ENCODE data around the gene NUP54.

NUP54 gene

GRCh38 chr4:76147454-76148141, 599 bp downstream of the NUP54 start:
- peak overlapping the region; percentile 77 for H3K4me3 ChIP-seq (ENCODE audit: low read length)
- TF ChIP-seq, protein P1, sequence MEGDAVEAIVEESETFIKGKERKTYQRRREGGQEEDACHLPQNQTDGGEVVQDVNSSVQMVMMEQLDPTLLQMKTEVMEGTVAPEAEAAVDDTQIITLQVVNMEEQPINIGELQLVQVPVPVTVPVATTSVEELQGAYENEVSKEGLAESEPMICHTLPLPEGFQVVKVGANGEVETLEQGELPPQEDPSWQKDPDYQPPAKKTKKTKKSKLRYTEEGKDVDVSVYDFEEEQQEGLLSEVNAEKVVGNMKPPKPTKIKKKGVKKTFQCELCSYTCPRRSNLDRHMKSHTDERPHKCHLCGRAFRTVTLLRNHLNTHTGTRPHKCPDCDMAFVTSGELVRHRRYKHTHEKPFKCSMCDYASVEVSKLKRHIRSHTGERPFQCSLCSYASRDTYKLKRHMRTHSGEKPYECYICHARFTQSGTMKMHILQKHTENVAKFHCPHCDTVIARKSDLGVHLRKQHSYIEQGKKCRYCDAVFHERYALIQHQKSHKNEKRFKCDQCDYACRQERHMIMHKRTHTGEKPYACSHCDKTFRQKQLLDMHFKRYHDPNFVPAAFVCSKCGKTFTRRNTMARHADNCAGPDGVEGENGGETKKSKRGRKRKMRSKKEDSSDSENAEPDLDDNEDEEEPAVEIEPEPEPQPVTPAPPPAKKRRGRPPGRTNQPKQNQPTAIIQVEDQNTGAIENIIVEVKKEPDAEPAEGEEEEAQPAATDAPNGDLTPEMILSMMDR (conservative IDR thresholded peaks at IDR 0.05; ENCODE audit: low read length): no peak
- peak; percentile 52 for DNase-seq (ENCODE audit: low read depth)

- TF ChIP-seq, protein P1 (conservative IDR thresholded peaks at IDR 0.05; ENCODE audit: low read length): no peak
- DNase-seq (ENCODE audit: low read depth): no peak
Measured at GRCh38 chr4:76144546-76144945, 3.7 kb downstream of the NUP54 start.

DNA sequence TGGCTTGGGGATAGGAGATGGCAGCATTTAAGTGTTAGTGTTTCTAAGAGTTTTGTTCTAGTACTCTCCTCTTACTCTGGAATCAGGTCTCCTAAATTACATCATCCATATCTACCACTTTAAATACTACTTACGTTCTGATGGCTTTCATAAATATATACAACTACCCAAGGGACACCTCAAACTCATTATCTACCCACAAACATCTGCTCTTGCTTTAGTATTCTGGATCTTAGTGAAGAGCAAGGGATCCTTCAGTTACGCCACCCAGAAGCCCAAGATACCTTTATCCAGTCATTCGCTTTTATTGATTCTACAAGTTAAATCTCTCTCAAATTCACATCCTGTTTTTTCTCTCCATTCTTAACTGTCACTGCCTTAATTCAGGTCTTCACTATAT, 7.0 kb downstream of the NUP54 start:
- H3K4me3 ChIP-seq (ENCODE audit: low read length): no peak overlapping the region
- DNase-seq (ENCODE audit: low read depth): no peak
- TF ChIP-seq, protein P1 (conservative IDR thresholded peaks at IDR 0.05; ENCODE audit: low read length): no peak

More at GRCh38 chr4:76144546-76144945, 3.7 kb downstream of the NUP54 start:
- H3K4me3 ChIP-seq (ENCODE audit: low read length): no peak overlapping the region

DNA sequence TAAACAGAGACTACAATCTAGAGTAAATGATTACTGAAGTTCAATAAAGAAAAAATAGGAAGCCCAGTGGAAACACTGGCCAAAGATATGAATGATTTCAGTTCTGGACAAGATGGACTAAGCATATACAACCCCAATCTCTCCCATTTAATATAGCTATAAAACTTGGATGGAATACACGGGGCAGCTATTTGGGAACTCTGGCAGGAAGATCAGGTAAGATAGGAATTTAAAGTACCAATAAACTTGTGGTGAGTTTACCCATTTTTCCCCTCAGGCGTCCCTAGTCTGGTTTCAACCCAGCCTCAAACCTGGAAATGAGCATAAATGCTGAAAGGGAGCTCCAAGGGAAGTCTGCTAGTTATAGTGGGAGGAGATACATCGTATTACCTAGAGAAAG, 20.4 kb downstream of the NUP54 start:
- no peak for DNase-seq (ENCODE audit: low read depth)
- H3K4me3 ChIP-seq (ENCODE audit: low read length): no peak overlapping the region
- TF ChIP-seq, protein P1 (conservative IDR thresholded peaks at IDR 0.05; ENCODE audit: low read length): no peak

GRCh38 chr4:76125816-76126215, 22.4 kb downstream of the NUP54 start:
- H3K4me3 ChIP-seq (ENCODE audit: low read length): no peak overlapping the region
- no peak for DNase-seq (ENCODE audit: low read depth)
- TF ChIP-seq, protein P1 (conservative IDR thresholded peaks at IDR 0.05; ENCODE audit: low read length): no peak

- no peak for DNase-seq (ENCODE audit: low read depth)
- H3K4me3 ChIP-seq (ENCODE audit: low read length): no peak overlapping the region
Measured at GRCh38 chr4:76120199-76120598, 28.0 kb downstream of the NUP54 start.

GRCh38 chr4:76117536-76117935, 30.7 kb downstream of the NUP54 start:
- H3K4me3 ChIP-seq (ENCODE audit: low read length): no peak overlapping the region
- DNase-seq (ENCODE audit: low read depth): no peak
- TF ChIP-seq, protein P1 (conservative IDR thresholded peaks at IDR 0.05; ENCODE audit: low read length): no peak

More at GRCh38 chr4:76120199-76120598, 28.0 kb downstream of the NUP54 start:
- TF ChIP-seq, protein P1 (conservative IDR thresholded peaks at IDR 0.05; ENCODE audit: low read length): no peak

Measured in AG10803 (cell line).